ENCODE data around the gene FAM81B.

The FAM81B gene

GRCh38 chr5:95424016-95424415, 32.9 kb downstream of the FAM81B start:
- H3K36me3 ChIP-seq (ENCODE audit: control insufficient read depth in 5 of 5, insufficient read depth in 5 of 5, low read length in 5 of 5): no peaks in the 10 kb centered on the region
- no peaks in the 10 kb centered on the region for H3K9me3 ChIP-seq (ENCODE audit: control insufficient read depth in 5 of 5, low read length in 5 of 5)
- no peak overlapping the region for H3K27ac ChIP-seq (ENCODE audit: low read depth, low read length)
- H3K9ac ChIP-seq (ENCODE audit: low read length in 5 of 5): no peak overlapping the region
- H3K4me3 ChIP-seq (ENCODE audit: low read depth in 1 of 5, low read length in 5 of 5): no peak overlapping the region
- peaks cover 0 to 8% (median 2%) of the 10 kb centered on the region in 5 donors for H3K4me1 ChIP-seq (ENCODE audit: control insufficient read depth in 5 of 5, insufficient read depth in 5 of 5, low read length in 5 of 5)
- peaks cover 0 to 3% (median 0%) of the 10 kb centered on the region in 5 donors for H3K27me3 ChIP-seq (ENCODE audit: control insufficient read depth in 5 of 5, insufficient read depth in 4 of 5, low read length in 5 of 5)

DNA sequence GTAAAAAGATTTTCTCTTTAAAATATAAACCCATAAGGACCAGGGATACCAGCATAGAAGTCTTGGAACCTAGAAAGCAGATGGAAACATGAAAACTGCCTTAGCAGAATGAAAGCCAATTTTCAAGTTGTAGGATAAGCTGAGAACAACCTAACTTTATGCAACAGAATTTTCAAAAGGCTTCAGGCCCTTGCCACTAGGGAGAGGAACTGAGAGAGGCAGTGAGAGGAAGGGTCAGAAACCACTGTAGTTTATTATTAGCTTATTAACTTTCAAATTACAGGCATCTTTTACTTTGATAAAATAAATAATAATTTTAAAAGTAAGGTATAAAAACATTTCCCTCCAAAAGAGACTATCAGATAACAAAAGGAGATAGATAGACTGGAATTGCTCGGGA, 33.4 kb downstream of the FAM81B start:
- peaks cover 0 to 3% (median 0%) of the 10 kb centered on the region in 5 donors for H3K27me3 ChIP-seq (ENCODE audit: control insufficient read depth in 5 of 5, insufficient read depth in 4 of 5, low read length in 5 of 5)
- no peak overlapping the region for H3K9ac ChIP-seq (ENCODE audit: low read length in 5 of 5)
- no peaks in the 10 kb centered on the region for H3K9me3 ChIP-seq (ENCODE audit: control insufficient read depth in 5 of 5, low read length in 5 of 5)
- H3K4me3 ChIP-seq (ENCODE audit: low read depth in 1 of 5, low read length in 5 of 5): no peak overlapping the region
- H3K4me1 ChIP-seq (ENCODE audit: control insufficient read depth in 5 of 5, insufficient read depth in 5 of 5, low read length in 5 of 5): peaks cover 0 to 8% (median 2%) of the 10 kb centered on the region in 5 donors
- H3K36me3 ChIP-seq (ENCODE audit: control insufficient read depth in 5 of 5, insufficient read depth in 5 of 5, low read length in 5 of 5): no peaks in the 10 kb centered on the region
- no peak overlapping the region for H3K27ac ChIP-seq (ENCODE audit: low read depth, low read length)

DNA sequence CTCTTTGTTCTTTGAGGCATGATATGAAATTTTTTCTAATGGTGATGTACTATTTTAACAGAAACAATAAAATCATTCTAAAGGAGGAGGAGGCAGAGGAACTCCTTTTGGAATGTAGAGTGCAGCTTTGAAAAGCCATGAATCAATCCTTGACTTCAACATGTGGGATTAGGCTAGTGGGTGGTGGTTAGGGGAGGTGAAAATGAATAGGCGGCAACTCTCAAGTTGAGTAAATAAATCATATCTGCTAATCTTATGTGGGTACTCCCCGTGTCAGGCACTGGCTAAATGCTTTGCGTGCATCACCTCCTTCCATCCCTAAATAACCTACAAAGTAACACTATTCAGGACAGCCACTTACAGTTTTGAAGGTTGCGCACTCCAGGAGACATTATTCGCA, 35.1 kb downstream of the FAM81B start:
- peaks cover 0 to 3% (median 0%) of the 10 kb centered on the region in 5 donors for H3K27me3 ChIP-seq (ENCODE audit: control insufficient read depth in 5 of 5, insufficient read depth in 4 of 5, low read length in 5 of 5)
- no peak overlapping the region for H3K27ac ChIP-seq (ENCODE audit: low read depth, low read length)
- no peaks in the 10 kb centered on the region for H3K36me3 ChIP-seq (ENCODE audit: control insufficient read depth in 5 of 5, insufficient read depth in 5 of 5, low read length in 5 of 5)
- H3K9ac ChIP-seq (ENCODE audit: low read length in 5 of 5): no peak overlapping the region
- H3K4me3 ChIP-seq (ENCODE audit: low read depth in 1 of 5, low read length in 5 of 5): no peak overlapping the region
- H3K4me1 ChIP-seq (ENCODE audit: control insufficient read depth in 5 of 5, insufficient read depth in 5 of 5, low read length in 5 of 5): peaks cover 0 to 8% (median 2%) of the 10 kb centered on the region in 5 donors
- H3K9me3 ChIP-seq (ENCODE audit: control insufficient read depth in 5 of 5, low read length in 5 of 5): no peaks in the 10 kb centered on the region

GRCh38 chr5:95432779-95433178, 41.6 kb downstream of the FAM81B start:
- Histone ChIP-seq H3K4me3 (ENCODE audit: low read depth in 1 of 5, low read length in 5 of 5) (no peak overlapping the region), H3K27me3 (ENCODE audit: control insufficient read depth in 5 of 5, insufficient read depth in 4 of 5, low read length in 5 of 5) (no peaks in the 10 kb centered on the region), H3K9me3 (ENCODE audit: control insufficient read depth in 5 of 5, low read length in 5 of 5) (no peaks in the 10 kb centered on the region), H3K36me3 (ENCODE audit: control insufficient read depth in 5 of 5, insufficient read depth in 5 of 5, low read length in 5 of 5) (no peaks in the 10 kb centered on the region), H3K4me1 (ENCODE audit: control insufficient read depth in 5 of 5, insufficient read depth in 5 of 5, low read length in 5 of 5) (peaks cover 0 to 4% (median 0%) of the 10 kb centered on the region in 5 donors), H3K27ac (ENCODE audit: low read depth, low read length) (no peak overlapping the region), H3K9ac (ENCODE audit: low read length in 5 of 5) (no peak overlapping the region)

GRCh38 chr5:95439801-95440493, 48.8 kb downstream of the FAM81B start:
- H3K4me3 ChIP-seq (ENCODE audit: low read depth in 1 of 5, low read length in 5 of 5): no peak overlapping the region
- no peaks in the 10 kb centered on the region for H3K36me3 ChIP-seq (ENCODE audit: control insufficient read depth in 5 of 5, insufficient read depth in 5 of 5, low read length in 5 of 5)
- peaks cover 0 to 5% (median 0%) of the 10 kb centered on the region in 5 donors for H3K27me3 ChIP-seq (ENCODE audit: control insufficient read depth in 5 of 5, insufficient read depth in 4 of 5, low read length in 5 of 5)
- peaks cover 0 to 4% (median 0%) of the 10 kb centered on the region in 5 donors for H3K4me1 ChIP-seq (ENCODE audit: control insufficient read depth in 5 of 5, insufficient read depth in 5 of 5, low read length in 5 of 5)
- no peaks in the 10 kb centered on the region for H3K9me3 ChIP-seq (ENCODE audit: control insufficient read depth in 5 of 5, low read length in 5 of 5)
- H3K27ac ChIP-seq (ENCODE audit: low read depth, low read length): no peak overlapping the region
- H3K9ac ChIP-seq (ENCODE audit: low read length in 5 of 5): no peak overlapping the region

- H3K4me3 ChIP-seq (ENCODE audit: low read depth in 1 of 5, low read length in 5 of 5): no peak overlapping the region
- H3K36me3 ChIP-seq (ENCODE audit: control insufficient read depth in 5 of 5, insufficient read depth in 5 of 5, low read length in 5 of 5): no peaks in the 10 kb centered on the region
- H3K9ac ChIP-seq (ENCODE audit: low read length in 5 of 5): no peak overlapping the region
- peaks cover 0 to 5% (median 0%) of the 10 kb centered on the region in 5 donors for H3K27me3 ChIP-seq (ENCODE audit: control insufficient read depth in 5 of 5, insufficient read depth in 4 of 5, low read length in 5 of 5)
- no peak overlapping the region for H3K27ac ChIP-seq (ENCODE audit: low read depth, low read length)
- H3K4me1 ChIP-seq (ENCODE audit: control insufficient read depth in 5 of 5, insufficient read depth in 5 of 5, low read length in 5 of 5): peaks cover 0 to 4% (median 0%) of the 10 kb centered on the region in 5 donors
- no peaks in the 10 kb centered on the region for H3K9me3 ChIP-seq (ENCODE audit: control insufficient read depth in 5 of 5, low read length in 5 of 5)
Measured at GRCh38 chr5:95440825-95441224, 49.7 kb downstream of the FAM81B start.

- Histone ChIP-seq H3K9ac (ENCODE audit: low read length in 5 of 5) (no peak overlapping the region), H3K36me3 (ENCODE audit: control insufficient read depth in 5 of 5, insufficient read depth in 5 of 5, low read length in 5 of 5) (no peaks in the 10 kb centered on the region), H3K27ac (ENCODE audit: low read depth, low read length) (no peak overlapping the region), H3K9me3 (ENCODE audit: control insufficient read depth in 5 of 5, low read length in 5 of 5) (no peaks in the 10 kb centered on the region), H3K4me3 (ENCODE audit: low read depth in 1 of 5, low read length in 5 of 5) (no peak overlapping the region), H3K4me1 (ENCODE audit: control insufficient read depth in 5 of 5, insufficient read depth in 5 of 5, low read length in 5 of 5) (no peaks in the 10 kb centered on the region), H3K27me3 (ENCODE audit: control insufficient read depth in 5 of 5, insufficient read depth in 4 of 5, low read length in 5 of 5) (peaks cover 0 to 5% (median 0%) of the 10 kb centered on the region in 5 donors)
Measured at GRCh38 chr5:95441636-95442035, 50.5 kb downstream of the FAM81B start.

DNA sequence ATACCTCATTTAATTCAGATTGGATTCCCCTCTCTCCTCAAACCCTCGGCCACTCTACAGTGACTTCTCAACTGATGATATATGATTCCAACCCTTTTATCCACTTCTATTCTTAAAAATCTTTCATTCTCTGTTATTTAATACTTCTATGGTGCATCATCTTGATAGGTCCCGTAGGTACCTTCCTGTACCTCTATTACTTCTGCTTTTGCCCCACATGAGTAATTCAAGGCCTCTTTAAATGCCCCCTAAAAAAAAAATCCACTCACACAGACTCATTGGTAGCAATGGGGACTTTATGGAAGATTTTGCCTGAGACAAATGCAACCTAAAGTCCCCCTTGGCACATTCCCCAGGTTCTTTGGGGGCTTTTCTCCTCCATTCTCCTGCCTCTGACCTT, 54.3 kb downstream of the FAM81B start:
- H3K9me3 ChIP-seq (ENCODE audit: control insufficient read depth in 5 of 5, low read length in 5 of 5): no peaks in the 10 kb centered on the region
- no peak overlapping the region for H3K9ac ChIP-seq (ENCODE audit: low read length in 5 of 5)
- H3K4me1 ChIP-seq (ENCODE audit: control insufficient read depth in 5 of 5, insufficient read depth in 5 of 5, low read length in 5 of 5): no peaks in the 10 kb centered on the region
- H3K36me3 ChIP-seq (ENCODE audit: control insufficient read depth in 5 of 5, insufficient read depth in 5 of 5, low read length in 5 of 5): no peaks in the 10 kb centered on the region
- no peak overlapping the region for H3K4me3 ChIP-seq (ENCODE audit: low read depth in 1 of 5, low read length in 5 of 5)
- H3K27me3 ChIP-seq (ENCODE audit: control insufficient read depth in 5 of 5, insufficient read depth in 4 of 5, low read length in 5 of 5): peaks cover 0 to 1% (median 0%) of the 10 kb centered on the region in 5 donors
- no peak overlapping the region for H3K27ac ChIP-seq (ENCODE audit: low read depth, low read length)

DNA sequence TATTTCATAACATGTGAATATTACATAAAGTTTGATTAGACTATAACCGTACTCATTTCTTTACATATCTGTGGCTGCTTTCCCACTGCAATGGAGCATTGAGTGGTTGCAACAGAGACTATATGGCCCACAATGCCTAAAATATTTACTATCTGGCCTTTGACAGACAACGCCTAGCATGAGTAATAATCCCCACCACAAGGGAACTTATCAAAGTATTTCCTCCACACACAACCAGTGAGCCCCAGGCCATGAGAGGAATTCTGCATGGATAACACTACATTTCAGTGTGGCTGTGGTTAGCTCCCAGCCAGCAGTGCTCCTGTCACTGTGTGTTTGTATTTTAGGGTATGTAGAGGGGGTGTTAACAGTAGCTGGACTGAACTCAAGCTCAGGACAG, 54.8 kb downstream of the FAM81B start:
- Histone ChIP-seq H3K27ac (ENCODE audit: low read depth, low read length) (no peak overlapping the region), H3K36me3 (ENCODE audit: control insufficient read depth in 5 of 5, insufficient read depth in 5 of 5, low read length in 5 of 5) (no peaks in the 10 kb centered on the region), H3K4me1 (ENCODE audit: control insufficient read depth in 5 of 5, insufficient read depth in 5 of 5, low read length in 5 of 5) (no peaks in the 10 kb centered on the region), H3K4me3 (ENCODE audit: low read depth in 1 of 5, low read length in 5 of 5) (no peak overlapping the region), H3K27me3 (ENCODE audit: control insufficient read depth in 5 of 5, insufficient read depth in 4 of 5, low read length in 5 of 5) (no peaks in the 10 kb centered on the region), H3K9me3 (ENCODE audit: control insufficient read depth in 5 of 5, low read length in 5 of 5) (no peaks in the 10 kb centered on the region), H3K9ac (ENCODE audit: low read length in 5 of 5) (no peak overlapping the region)

DNA sequence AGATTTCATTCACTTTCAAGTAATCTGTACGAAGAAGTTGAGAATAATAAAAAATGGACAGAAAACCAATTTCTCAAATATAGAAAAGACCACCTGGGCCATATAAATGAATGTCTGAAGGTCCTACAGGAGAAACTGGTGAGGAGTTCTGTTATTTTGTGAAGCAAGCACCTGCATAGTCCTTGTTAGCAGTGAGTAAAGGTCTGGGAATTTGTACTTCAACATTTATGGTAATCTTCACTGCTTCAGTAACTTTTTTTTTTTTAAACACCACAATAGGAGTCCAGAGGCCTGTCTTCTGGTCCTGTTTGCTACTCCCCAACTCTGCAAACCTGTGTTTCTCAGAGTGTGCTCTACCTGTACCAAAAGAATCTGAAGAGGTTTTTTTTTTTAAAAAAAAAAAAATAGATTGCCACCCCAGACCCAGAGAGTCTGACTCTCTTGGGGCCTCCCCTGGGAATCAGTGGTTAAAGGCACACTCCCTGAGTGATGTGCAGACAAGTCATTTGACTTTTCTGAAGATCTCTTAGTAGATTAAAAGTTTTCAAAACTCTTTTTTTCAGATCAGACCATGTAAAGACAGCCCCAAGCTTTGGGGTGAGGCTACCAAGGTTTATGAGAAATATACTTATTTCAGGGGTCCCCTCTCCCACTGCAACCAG, 55.5 kb downstream of the FAM81B start:
- Histone ChIP-seq H3K9ac (ENCODE audit: low read length in 5 of 5) (no peak overlapping the region), H3K4me1 (ENCODE audit: control insufficient read depth in 5 of 5, insufficient read depth in 5 of 5, low read length in 5 of 5) (no peaks in the 10 kb centered on the region), H3K4me3 (ENCODE audit: low read depth in 1 of 5, low read length in 5 of 5) (no peak overlapping the region), H3K27ac (ENCODE audit: low read depth, low read length) (no peak overlapping the region), H3K9me3 (ENCODE audit: control insufficient read depth in 5 of 5, low read length in 5 of 5) (no peaks in the 10 kb centered on the region), H3K27me3 (ENCODE audit: control insufficient read depth in 5 of 5, insufficient read depth in 4 of 5, low read length in 5 of 5) (no peaks in the 10 kb centered on the region), H3K36me3 (ENCODE audit: control insufficient read depth in 5 of 5, insufficient read depth in 5 of 5, low read length in 5 of 5) (no peaks in the 10 kb centered on the region)
